ENCODE data around the gene RAB3B. TPM values are rescaled to one million over a fixed set of nuclear protein-coding genes. Genes with fewer than 3 reads are reported as not detected.

RAB3B gene
- total RNA-seq, 2 experiments from 2014 or later = 0.06 to 0.08 TPM

DNA sequence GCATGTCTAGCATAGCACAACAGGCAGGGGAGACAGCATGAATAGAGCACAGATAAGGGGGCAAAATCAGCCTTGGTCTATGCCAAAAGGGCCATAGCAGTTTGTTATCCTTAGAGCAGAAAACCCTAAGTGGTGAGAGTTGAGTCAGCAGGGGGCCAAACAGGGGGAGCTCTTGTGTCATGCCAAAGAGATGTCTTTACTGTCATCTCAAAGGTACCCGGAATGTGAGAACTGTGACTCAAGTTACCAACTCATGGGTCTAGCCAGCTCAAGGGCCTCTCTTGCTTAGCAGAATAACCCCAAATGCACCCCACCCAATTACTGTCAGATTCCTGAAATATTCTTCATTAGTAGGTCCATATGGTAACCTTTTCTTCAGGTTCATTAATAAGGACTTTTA, 66.0 kb downstream of the RAB3B start:
- Mint-ChIP-seq H3K4me1 (no peaks in the 10 kb centered on the region), H3K27me3 (no peaks in the 10 kb centered on the region), H3K36me3 (no peaks in the 10 kb centered on the region), H3K9me3 (no peaks in the 10 kb centered on the region), H3K4me3 (no peak overlapping the region), H3K27ac (no peak overlapping the region)
- DNase-seq = no peak

DNA sequence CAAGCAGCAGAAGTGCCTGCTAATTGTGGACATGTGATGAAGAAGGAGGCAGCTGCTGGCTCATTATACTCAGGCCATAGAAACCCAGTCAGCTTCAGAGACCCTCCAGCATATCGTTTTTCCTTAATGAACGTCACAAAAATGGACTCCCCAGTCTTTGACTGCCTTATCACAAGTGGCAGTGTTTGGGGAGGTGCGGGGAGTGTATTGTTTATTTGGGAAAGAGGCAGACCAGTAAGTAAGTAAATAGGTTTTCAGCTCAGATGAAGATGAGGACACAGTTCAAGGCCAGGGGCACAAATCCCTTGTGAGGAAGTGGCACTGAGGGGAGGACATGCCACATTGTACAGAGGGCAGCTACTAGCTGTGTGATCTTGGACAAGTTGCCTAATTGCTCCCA, 68.5 kb downstream of the RAB3B start:
- Mint-ChIP-seq H3K27me3 (peaks cover 5% of the 10 kb centered on the region), H3K4me3 (no peak overlapping the region), H3K4me1 (no peaks in the 10 kb centered on the region), H3K27ac (no peak overlapping the region), H3K36me3 (no peaks in the 10 kb centered on the region), H3K9me3 (no peaks in the 10 kb centered on the region)
- DNase-seq = no peak

DNA sequence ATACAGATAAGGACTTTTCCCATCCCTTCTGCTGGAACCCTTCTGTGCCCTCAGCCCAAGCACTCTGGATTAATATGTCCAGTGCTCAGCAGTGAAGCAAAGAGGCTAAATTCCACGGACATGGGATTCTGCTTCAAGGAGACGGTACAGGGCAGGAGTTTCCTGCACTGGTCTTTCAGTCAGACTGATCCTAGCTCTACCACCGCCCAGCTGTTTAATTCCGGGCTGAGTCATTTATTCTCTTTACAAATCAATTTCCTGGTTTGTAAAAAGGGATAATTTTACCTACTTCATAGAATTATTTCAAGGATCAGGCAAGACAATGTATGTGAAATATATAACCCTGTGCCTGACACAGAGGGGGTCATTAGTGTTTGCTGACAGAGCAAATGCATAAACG, 70.4 kb downstream of the RAB3B start:
- no peak overlapping the region for H3K27ac Mint-ChIP-seq
- H3K4me3 Mint-ChIP-seq = no peak overlapping the region
- H3K36me3 Mint-ChIP-seq = no peaks in the 10 kb centered on the region
- DNase-seq = no peak
- no peaks in the 10 kb centered on the region for H3K9me3 Mint-ChIP-seq
- H3K4me1 Mint-ChIP-seq = no peaks in the 10 kb centered on the region
- H3K27me3 Mint-ChIP-seq = peaks cover 5% of the 10 kb centered on the region

DNA sequence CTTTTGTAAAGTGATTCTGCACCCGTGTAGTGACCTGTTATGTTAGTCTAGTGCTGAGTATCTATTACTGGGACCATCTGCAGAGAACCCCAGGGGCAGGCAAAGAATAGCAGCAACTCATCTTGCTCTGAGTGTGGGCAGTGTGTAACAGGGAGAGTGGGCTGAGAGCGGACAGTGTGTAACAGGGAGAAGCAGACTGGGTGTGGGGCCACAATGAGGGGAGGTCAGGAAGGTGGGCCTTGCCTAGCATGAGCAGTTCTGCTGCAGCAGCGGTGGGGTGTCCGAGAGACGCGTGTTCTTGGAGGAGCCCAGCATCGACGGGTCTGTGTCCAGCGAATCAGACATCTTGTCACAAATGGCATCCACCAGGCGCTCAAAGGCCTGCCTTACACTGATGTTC, 70.8 kb downstream of the RAB3B start:
- DNase-seq = no peak
- Mint-ChIP-seq H3K27me3 (peaks cover 5% of the 10 kb centered on the region), H3K4me3 (no peak overlapping the region), H3K36me3 (no peaks in the 10 kb centered on the region), H3K27ac (no peak overlapping the region), H3K4me1 (no peaks in the 10 kb centered on the region), H3K9me3 (no peaks in the 10 kb centered on the region)

DNA sequence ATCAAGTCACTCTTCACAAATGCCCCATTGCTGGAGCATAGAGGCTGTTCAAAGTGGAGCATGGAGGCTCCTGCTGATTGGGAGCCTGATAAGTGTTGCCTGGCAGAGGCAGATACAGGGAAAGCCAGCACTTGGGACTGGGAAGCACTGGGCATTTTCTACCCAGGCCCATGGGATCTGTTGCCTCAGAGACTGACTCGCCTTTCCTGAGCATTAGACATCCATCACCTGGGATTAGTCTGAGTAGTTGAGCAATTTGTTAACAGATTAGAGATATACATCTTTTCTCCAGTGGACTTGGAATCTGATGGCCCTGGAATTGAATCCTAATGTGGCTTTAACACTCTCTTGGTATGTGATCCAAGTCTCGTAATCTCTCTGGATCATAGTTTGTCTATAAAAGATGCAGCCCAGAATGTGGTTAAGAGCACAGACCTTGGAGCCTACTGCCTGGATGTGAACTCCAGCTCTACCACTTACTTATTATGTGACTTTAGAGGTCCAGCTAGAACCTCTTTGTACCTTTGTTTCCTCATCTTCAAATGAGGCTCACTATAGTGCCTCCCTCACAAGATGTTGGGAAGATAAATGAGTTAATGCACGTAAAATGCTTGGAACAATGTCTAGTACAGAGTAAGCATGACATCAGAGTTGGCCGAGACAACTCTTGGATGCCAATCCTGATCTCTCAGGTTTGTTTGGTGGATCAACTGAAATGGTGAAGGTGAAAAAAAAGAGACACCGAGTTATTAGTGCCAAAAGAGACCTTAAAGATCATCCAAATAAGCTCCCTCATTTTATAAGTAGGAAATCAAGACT, 73.7 kb downstream of the RAB3B start:
- no peaks in the 10 kb centered on the region for H3K36me3 Mint-ChIP-seq
- no peak overlapping the region for H3K27ac Mint-ChIP-seq
- H3K27me3 Mint-ChIP-seq = peaks cover 13% of the 10 kb centered on the region
- H3K4me1 Mint-ChIP-seq = no peaks in the 10 kb centered on the region
- no peaks in the 10 kb centered on the region for H3K9me3 Mint-ChIP-seq
- no peak overlapping the region for H3K4me3 Mint-ChIP-seq
- DNase-seq = no peak

DNA sequence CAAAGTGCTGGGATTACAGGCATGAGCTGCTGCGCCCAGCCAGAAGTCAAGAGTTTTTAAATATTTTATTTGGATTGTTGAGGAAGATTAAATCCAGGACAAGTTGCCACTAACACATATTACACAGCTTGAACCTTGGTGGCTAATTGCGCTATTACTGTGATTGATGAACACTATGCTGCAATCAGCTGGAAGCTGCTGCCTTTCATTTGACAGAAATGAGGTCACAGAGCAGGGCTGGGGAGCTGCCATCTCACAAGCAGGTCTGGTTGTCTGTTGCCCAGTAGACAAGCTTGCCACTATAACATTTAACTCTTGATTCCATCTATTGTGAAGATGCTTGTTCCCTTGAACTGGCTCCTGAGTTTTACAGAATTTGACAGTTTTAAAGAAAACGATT, 74.5 kb downstream of the RAB3B start:
- DNase-seq = no peak
- Mint-ChIP-seq H3K4me1 (no peaks in the 10 kb centered on the region), H3K27ac (no peak overlapping the region), H3K4me3 (no peak overlapping the region), H3K27me3 (peaks cover 13% of the 10 kb centered on the region), H3K36me3 (no peaks in the 10 kb centered on the region), H3K9me3 (no peaks in the 10 kb centered on the region)

DNA sequence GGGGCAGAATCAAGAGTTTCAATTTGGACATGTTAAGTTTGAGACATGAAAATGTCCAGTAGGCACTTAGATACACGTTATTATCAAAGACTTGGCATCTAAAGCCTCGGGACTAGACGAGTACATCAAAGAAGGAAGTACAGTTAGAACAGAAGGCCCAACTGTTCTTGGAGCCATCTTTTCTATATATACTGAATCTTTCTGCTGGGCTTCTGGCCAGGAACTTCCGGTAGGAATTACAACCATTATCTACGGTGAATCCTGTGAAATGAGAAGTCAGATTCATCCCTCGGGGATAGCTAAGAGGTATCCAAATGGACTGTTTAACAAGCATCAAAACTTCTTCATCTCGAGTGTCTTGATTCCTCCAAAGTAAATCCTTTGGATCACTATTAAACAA, 77.6 kb downstream of the RAB3B start:
- H3K9me3 Mint-ChIP-seq = no peaks in the 10 kb centered on the region
- no peaks in the 10 kb centered on the region for H3K36me3 Mint-ChIP-seq
- no peak overlapping the region for H3K4me3 Mint-ChIP-seq
- no peak overlapping the region for H3K27ac Mint-ChIP-seq
- no peaks in the 10 kb centered on the region for H3K4me1 Mint-ChIP-seq
- peaks cover 8% of the 10 kb centered on the region for H3K27me3 Mint-ChIP-seq
- DNase-seq = no peak

DNA sequence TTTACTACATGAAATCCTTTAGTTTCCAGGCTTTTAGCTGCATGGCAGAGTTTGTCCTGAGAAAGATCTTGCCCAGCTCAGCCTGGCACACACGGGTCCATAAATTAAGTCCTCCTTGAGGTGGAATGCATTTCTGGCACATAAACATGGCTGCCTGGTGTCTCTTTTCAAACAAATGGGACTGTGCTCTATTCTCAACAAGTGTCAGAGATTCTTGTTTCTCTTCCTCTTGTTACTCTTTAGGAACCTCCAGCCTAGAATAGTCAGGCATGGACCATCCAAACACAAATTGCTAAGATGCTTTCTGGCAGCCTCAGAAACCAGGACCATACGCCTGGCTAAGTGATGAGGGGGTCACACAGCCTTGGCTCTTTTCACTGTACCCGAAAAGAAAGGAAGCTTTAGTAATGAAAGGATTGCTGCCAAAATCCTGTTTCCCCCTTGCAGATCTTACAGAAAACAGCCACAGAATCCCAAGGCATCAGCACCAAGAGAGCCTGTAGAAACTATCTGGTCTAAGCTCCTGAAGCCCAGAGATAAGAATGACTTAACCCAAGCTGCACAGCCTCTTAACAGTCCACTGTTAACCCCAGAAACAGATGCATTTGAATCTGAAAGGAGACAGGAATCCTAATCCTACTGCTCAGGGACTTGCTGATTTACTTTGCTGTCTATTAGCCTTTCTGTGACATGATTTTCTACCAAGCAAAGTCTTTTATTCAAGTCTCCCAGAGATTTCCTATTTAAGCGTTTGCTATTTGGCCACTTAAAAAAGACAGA, 80.1 kb downstream of the RAB3B start:
- Mint-ChIP-seq H3K4me1 (peaks cover 5% of the 10 kb centered on the region), H3K9me3 (peaks cover 2% of the 10 kb centered on the region), H3K27ac (no peak overlapping the region), H3K4me3 (no peak overlapping the region), H3K27me3 (peaks cover 8% of the 10 kb centered on the region), H3K36me3 (no peaks in the 10 kb centered on the region)
- no peak for DNase-seq

- H3K27me3 Mint-ChIP-seq = peaks cover 8% of the 10 kb centered on the region
- no peak for DNase-seq
- H3K9me3 Mint-ChIP-seq = peaks cover 2% of the 10 kb centered on the region
- no peaks in the 10 kb centered on the region for H3K36me3 Mint-ChIP-seq
- no peak overlapping the region for H3K27ac Mint-ChIP-seq
- no peak overlapping the region for H3K4me3 Mint-ChIP-seq
- H3K4me1 Mint-ChIP-seq = peaks cover 5% of the 10 kb centered on the region
Observed at GRCh38 chr1:51908499-51908898, 82.0 kb downstream of the RAB3B start.

- Mint-ChIP-seq H3K4me3 (no peak overlapping the region), H3K27ac (no peak overlapping the region), H3K9me3 (peaks cover 2% of the 10 kb centered on the region), H3K27me3 (peaks cover 4% of the 10 kb centered on the region), H3K36me3 (no peaks in the 10 kb centered on the region), H3K4me1 (peaks cover 5% of the 10 kb centered on the region)
- no peak for DNase-seq
Observed at GRCh38 chr1:51907079-51907702, 83.3 kb downstream of the RAB3B start.

- Mint-ChIP-seq H3K4me1 (peaks cover 5% of the 10 kb centered on the region), H3K9me3 (peaks cover 2% of the 10 kb centered on the region), H3K27me3 (no peaks in the 10 kb centered on the region), H3K36me3 (no peaks in the 10 kb centered on the region), H3K4me3 (no peak overlapping the region), H3K27ac (peak overlapping the region; percentile 20)
- no peak for DNase-seq
Observed at GRCh38 chr1:51906306-51907078, 84.0 kb downstream of the RAB3B start.

- H3K36me3 Mint-ChIP-seq = no peaks in the 10 kb centered on the region
- H3K27me3 Mint-ChIP-seq = peaks cover 24% of the 10 kb centered on the region
- no peak overlapping the region for H3K4me3 Mint-ChIP-seq
- H3K27ac Mint-ChIP-seq = no peak overlapping the region
- peaks cover 2% of the 10 kb centered on the region for H3K9me3 Mint-ChIP-seq
- H3K4me1 Mint-ChIP-seq = peaks cover 5% of the 10 kb centered on the region
- DNase-seq = no peak
Observed at GRCh38 chr1:51902456-51902855, 88.0 kb downstream of the RAB3B start.

DNA sequence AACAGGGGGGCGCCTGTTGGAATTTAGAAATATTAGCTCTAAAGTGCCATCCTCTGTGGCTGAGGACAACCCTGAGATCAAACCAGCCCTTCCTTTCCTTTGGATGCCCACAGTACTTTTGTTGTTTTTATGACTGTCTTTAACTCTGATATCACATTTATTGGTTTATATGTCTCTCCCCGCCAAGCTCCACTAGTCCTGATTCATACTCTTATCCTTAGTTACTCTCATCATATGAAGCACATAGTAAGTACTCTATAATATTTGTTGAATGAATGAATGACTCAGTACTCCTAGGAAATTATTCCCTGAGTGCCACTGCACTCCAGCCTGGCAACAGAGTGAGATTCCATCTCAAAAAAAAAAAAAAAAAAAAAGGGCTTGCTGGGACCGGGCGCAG, 89.3 kb downstream of the RAB3B start:
- no peak overlapping the region for H3K27ac Mint-ChIP-seq
- no peak for DNase-seq
- peaks cover 31% of the 10 kb centered on the region for H3K27me3 Mint-ChIP-seq
- H3K9me3 Mint-ChIP-seq = no peaks in the 10 kb centered on the region
- no peaks in the 10 kb centered on the region for H3K4me1 Mint-ChIP-seq
- H3K4me3 Mint-ChIP-seq = no peak overlapping the region
- H3K36me3 Mint-ChIP-seq = no peaks in the 10 kb centered on the region

DNA sequence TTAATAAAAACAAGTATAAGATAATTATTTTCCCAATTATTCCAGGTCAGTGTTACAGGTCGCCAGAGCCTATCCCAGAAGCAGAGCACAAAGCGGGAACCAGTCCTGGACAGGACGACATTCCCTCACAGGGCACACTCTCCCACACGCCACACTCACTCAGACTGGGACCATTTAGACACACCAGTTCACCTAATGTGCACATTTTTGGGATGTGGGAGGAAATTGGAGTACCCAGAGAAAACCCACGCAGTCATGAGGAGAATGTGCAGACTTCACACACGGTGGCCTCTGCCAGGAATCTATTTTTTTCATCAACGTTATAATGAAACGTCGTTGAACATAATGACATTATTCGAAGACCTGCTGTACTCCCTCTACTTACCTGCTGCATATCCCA, 91.5 kb downstream of the RAB3B start:
- H3K27me3 Mint-ChIP-seq = peaks cover 50% of the 10 kb centered on the region
- no peaks in the 10 kb centered on the region for H3K4me1 Mint-ChIP-seq
- no peak overlapping the region for H3K27ac Mint-ChIP-seq
- no peaks in the 10 kb centered on the region for H3K9me3 Mint-ChIP-seq
- H3K4me3 Mint-ChIP-seq = no peak overlapping the region
- no peak for DNase-seq
- no peaks in the 10 kb centered on the region for H3K36me3 Mint-ChIP-seq

Measured in activated naive CD8-positive, alpha-beta T cell treated with anti-CD3 and anti-CD28 coated beads for 36 hours (primary cell).